Body of pancreas (tissue), 4 donors: ENCODE data around the gene GPR107. TPM values are rescaled to one million over a fixed set of nuclear protein-coding genes. Genes with fewer than 3 reads are reported as not detected.

Experiments
- ATAC-seq: fragments of 150-250 bp; one replicate; pipeline ENCODE4 v1.9.1; 2016
- DNase-seq, 4 donors: peaks; one replicate each; pipeline ENCODE4 v3.0.0-alpha.2; 2019
- H3K27ac ChIP-seq, 4 donors: fragments of 200-600 bp; sonication (generic); 1 replicate in 3 of 4; 2 replicates in 1 of 4; pipeline versions ENCODE4 v1.5.1 to v1.6.1; 2016 to 2019; ENCODE audit warnings: mild to moderate bottlenecking in 1 of 4, mixed read lengths in 1 of 4, moderate library complexity in 1 of 4
- H3K27me3 ChIP-seq, 2 donors: fragments of 200-600 bp; sonication (generic); one replicate each; pipeline ENCODE4 v1.6.0; 2016; ENCODE audit warnings: mild to moderate bottlenecking in 1 of 2
- H3K36me3 ChIP-seq, 2 donors: fragments of 200-600 bp; sonication (generic); replicated peaks in 1 of 2; 2 replicates each; pipeline ENCODE4 v1.5.1; 2016; ENCODE audit warnings: low read depth in 2 of 2; ENCODE audit not compliant: insufficient read depth in 1 of 2
- H3K4me1 ChIP-seq: fragments of 200-600 bp; sonication (generic); one replicate; pipeline ENCODE4 v1.6.0; 2016
- H3K4me3 ChIP-seq, 2 donors: fragments of 200-600 bp; sonication (generic); 1 replicate in 1 of 2; 2 replicates in 1 of 2; pipeline ENCODE4 v1.5.1; 2016 to 2019
- H3K9me3 ChIP-seq, 3 donors: fragments of 200-600 bp; sonication (generic); 1 replicate in 2 of 3; 2 replicates in 1 of 3; pipeline ENCODE4 v1.5.1; 2016
- POLR2A ChIP-seq, 3 donors: fragments of 450-650 bp; IDR thresholded peaks; one replicate each; pipeline ENCODE4 v1.6.1; 2016; ENCODE audit warnings: antibody characterized with exemption in 3 of 3, mild to moderate bottlenecking in 2 of 3
- WGBS, 2 donors: methylation state at CpG; one replicate each; pipeline ENCODE4 v1.1.5; 2017; 5-methylcytosine and 5-hydroxymethylcytosine counted together
- intact Hi-C: fragments of 100-400 bp; cut with DNase I; formaldehyde crosslinking; loops from one replicate; pipeline ENCODE4 v1.15.1; 2023
- total RNA-seq, 2 donors: library from RNA; depleted of rRNA; stranded (reverse); fragments of >200 nt; gene quantifications; one replicate each; pipeline ENCODE4 v1.1.0, GENCODE V29; 2016
- TF ChIP-seq, protein P1 (sequence below), 7 experiments: fragments of 450-650 bp in 4 of 7; fragments of 200-600 bp in 3 of 7; sonication (generic) in 3 of 7; IDR thresholded peaks; one replicate each; pipeline ENCODE4 v1.5.1; 2016 to 2019; ENCODE audit warnings: antibody characterized with exemption in 7 of 7

GPR107 gene
- total RNA-seq, 2 donors from 2014 or later: 9.6 to 11.4 TPM

DNA sequence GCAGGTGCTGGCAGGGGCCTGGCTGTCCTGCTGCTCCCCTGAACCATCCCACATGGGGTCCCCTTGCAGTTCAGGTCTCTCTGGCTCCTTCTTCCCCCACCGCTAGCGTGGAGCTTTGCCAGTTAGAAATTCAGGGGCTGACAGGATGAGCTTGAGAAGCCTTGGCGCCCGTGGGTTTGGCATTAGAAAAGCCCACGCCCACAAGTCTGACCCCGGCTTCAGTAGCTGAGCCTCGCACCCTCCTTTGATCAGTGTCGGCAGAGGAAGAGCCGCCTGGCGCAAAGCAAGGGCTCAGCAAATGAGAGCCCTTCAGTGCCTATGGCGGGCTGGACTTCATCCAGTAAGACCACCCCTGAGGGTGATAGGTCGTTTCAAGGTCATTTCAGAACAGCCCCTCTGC lies 88.3 kb downstream of the GPR107 start:
- intact Hi-C loops: no loop called here

DNA sequence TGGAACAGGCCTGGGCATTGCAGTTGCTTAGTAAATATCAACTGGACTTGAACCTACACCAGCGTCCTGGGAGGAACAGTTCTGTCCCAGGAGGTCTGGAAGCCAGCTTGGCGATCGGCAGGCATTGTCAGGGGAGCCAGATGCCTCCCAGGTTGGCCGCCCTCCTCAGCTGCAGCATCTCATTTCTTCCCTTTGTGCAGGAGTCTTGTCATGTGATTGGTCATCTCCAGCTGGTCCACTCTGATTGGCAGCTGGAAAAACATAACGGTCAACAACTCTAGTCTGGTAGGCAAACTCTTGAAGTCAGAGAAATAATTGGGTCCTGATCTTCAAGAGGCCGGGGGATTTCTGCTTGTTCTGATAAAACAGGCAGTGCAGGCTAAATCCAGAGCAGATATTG lies 88.9 kb downstream of the GPR107 start:
- Histone ChIP-seq H3K9me3 (no peaks in the 10 kb centered on the region), H3K4me1 (no peaks in the 10 kb centered on the region), H3K36me3 (no peaks in the 10 kb centered on the region), H3K27ac (no peak overlapping the region), H3K4me3 (no peak overlapping the region), H3K27me3 (no peaks in the 10 kb centered on the region)
- no peak for ATAC-seq
- intact Hi-C loops: no loop called here
- no peak for DNase-seq
- WGBS, 2 donors: 60 to 69% methylated on average over 6 of the region's 6 CpGs
- no peak for TF ChIP-seq POLR2A (IDR thresholded peaks at IDR 0.05)
- TF ChIP-seq, protein P1, sequence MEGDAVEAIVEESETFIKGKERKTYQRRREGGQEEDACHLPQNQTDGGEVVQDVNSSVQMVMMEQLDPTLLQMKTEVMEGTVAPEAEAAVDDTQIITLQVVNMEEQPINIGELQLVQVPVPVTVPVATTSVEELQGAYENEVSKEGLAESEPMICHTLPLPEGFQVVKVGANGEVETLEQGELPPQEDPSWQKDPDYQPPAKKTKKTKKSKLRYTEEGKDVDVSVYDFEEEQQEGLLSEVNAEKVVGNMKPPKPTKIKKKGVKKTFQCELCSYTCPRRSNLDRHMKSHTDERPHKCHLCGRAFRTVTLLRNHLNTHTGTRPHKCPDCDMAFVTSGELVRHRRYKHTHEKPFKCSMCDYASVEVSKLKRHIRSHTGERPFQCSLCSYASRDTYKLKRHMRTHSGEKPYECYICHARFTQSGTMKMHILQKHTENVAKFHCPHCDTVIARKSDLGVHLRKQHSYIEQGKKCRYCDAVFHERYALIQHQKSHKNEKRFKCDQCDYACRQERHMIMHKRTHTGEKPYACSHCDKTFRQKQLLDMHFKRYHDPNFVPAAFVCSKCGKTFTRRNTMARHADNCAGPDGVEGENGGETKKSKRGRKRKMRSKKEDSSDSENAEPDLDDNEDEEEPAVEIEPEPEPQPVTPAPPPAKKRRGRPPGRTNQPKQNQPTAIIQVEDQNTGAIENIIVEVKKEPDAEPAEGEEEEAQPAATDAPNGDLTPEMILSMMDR (IDR thresholded peaks at IDR 0.05): no peak

More for the DNA sequence above, 88.3 kb downstream of the GPR107 start:
- Histone ChIP-seq H3K36me3 (no peaks in the 10 kb centered on the region), H3K27ac (no peak overlapping the region), H3K27me3 (no peaks in the 10 kb centered on the region), H3K4me1 (no peaks in the 10 kb centered on the region), H3K9me3 (no peaks in the 10 kb centered on the region), H3K4me3 (no peak overlapping the region)
- no peak for ATAC-seq
- 57 to 66% methylated on average over 7 to 11 of the region's 12 CpGs for WGBS, 2 donors
- no peak for DNase-seq
- no peak for TF ChIP-seq POLR2A (IDR thresholded peaks at IDR 0.05)
- TF ChIP-seq, protein P1 (IDR thresholded peaks at IDR 0.05): no peak

DNA sequence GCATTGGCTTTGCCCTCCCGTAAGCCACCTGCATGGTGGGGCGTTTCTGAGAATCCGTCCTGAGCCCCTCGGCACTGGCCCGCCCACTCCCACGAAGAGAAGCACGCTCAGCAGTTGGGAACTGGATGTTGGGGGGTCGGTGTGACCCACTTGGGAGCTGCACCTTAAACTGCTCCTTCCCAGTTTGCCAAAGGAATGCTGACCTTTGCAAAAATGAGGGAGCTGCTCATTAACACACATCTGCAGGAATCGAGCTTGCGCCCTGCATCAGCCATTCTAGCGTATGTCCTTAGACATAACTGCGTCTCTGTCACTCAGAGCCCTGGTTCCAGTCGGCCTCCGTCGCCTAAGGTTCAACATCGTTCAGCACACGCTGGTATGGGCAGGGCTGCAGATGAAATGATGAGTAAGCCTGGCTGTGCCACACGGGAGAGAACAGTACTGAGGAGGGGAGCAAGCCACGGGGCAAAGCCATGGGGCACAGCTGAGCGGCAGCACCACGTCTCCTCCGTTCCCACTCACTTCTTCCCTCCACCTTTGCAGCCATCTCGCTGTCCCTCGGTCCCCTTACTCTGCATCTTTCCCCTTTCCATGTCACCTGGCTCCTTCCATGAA lies 89.7 kb downstream of the GPR107 start:
- H3K9me3 ChIP-seq: no peaks in the 10 kb centered on the region
- ATAC-seq (no peak), DNase-seq (no peak)
- no peak for TF ChIP-seq POLR2A (IDR thresholded peaks at IDR 0.05)
- TF ChIP-seq, protein P1 (IDR thresholded peaks at IDR 0.05): no peak
- H3K27ac ChIP-seq: no peak overlapping the region
- no peaks in the 10 kb centered on the region for H3K27me3 ChIP-seq
- H3K4me1 ChIP-seq: no peaks in the 10 kb centered on the region
- no peaks in the 10 kb centered on the region for H3K36me3 ChIP-seq
- intact Hi-C loops: no loop called here
- 67 to 73% methylated on average over 16 to 24 of the region's 24 CpGs for WGBS, 2 donors
- H3K4me3 ChIP-seq: no peak overlapping the region

DNA sequence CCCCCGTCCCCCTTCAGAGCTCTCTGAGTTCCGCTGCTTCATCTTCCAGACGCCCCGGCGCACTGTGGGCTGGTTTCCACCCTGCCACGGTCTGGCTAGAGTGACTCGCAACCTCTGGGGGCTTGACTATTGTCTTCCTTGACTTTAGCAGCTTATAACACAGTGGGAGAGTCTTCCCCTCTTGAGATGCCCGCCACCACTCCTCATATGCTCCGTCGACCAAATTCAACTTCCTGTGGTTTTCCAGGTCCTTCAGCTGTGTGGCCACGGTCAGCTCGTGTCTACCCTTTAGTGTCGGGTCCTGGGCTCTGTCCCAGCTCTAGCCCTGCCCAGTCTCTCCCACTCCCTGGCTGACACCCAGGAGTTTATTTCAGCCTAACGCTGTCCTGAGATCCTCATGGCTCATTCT lies 90.3 kb downstream of the GPR107 start:
- no peak for TF ChIP-seq POLR2A (IDR thresholded peaks at IDR 0.05)
- TF ChIP-seq, protein P1 (IDR thresholded peaks at IDR 0.05): no peak
- H3K4me1 ChIP-seq: no peaks in the 10 kb centered on the region
- ATAC-seq (peak; percentile 30), DNase-seq (peak in 1 of 4 donors; percentile 19)
- H3K27me3 ChIP-seq: no peaks in the 10 kb centered on the region
- intact Hi-C loops: no loop called here
- H3K36me3 ChIP-seq: no peaks in the 10 kb centered on the region
- H3K4me3 ChIP-seq: no peak overlapping the region
- no peaks in the 10 kb centered on the region for H3K9me3 ChIP-seq
- H3K27ac ChIP-seq: no peak overlapping the region
- WGBS, 2 donors: 47 to 48% methylated on average over 14 of the region's 14 CpGs

DNA sequence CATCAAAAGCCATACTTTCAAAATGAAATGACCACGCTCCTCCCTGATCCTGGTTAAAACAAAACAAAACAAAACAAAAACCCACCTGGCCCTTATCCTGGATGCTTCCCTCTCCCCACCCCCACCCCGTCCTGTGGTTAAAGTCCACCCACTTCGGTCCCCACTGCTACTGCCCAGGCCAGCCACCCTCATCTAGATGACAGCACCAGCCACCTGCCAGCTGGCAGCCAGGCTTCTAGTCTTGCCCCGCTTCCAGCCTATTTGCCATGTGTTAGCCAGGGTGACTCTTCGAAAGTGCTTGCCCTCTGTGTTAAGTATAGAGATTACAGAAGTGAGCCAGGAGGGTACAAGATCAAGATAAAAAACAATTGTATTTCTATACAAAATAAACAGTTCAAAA lies 91.0 kb downstream of the GPR107 start:
- H3K4me1 ChIP-seq: no peaks in the 10 kb centered on the region

More for the DNA sequence above, 91.0 kb downstream of the GPR107 start:
- Histone ChIP-seq H3K27ac (no peak overlapping the region), H3K4me3 (no peak overlapping the region), H3K9me3 (no peaks in the 10 kb centered on the region), H3K27me3 (no peaks in the 10 kb centered on the region), H3K36me3 (no peaks in the 10 kb centered on the region)
- ATAC-seq: peak; percentile 62
- DNase-seq: peak in 3 of 4 donors; percentile 32 to 68 (median 54)
- 30 to 31% methylated on average over 4 to 5 of the region's 5 CpGs for WGBS, 2 donors
- intact Hi-C loops: no loop called here
- TF ChIP-seq, protein P1 (IDR thresholded peaks at IDR 0.05): no peak
- no peak for TF ChIP-seq POLR2A (IDR thresholded peaks at IDR 0.05)
